Measurements from ENCODE around the gene ANAPC15. TPM values are rescaled to one million over a fixed set of nuclear protein-coding genes. Genes with fewer than 3 reads are reported as not detected.

Gene ANAPC15
- polyA plus RNA-seq, 3 donors: 92.6 to 112 (median 94.8) TPM

- Histone ChIP-seq H3K4me1 (ENCODE audit: control insufficient read depth in 1 of 2, insufficient read depth in 2 of 2, low read length in 2 of 2) (peaks cover 23% of the 10 kb centered on the region in 2 donors), H3K27me3 (ENCODE audit: control insufficient read depth in 2 of 2, insufficient read depth in 2 of 2, low read length in 2 of 2) (no peaks in the 10 kb centered on the region), H3K9ac (ENCODE audit: insufficient read depth, low read length, poor library complexity, severe bottlenecking) (no peak overlapping the region), H3K36me3 (replicated peaks in 1 of 2; ENCODE audit: control insufficient read depth in 1 of 2, insufficient read depth in 2 of 2, low read length in 2 of 2) (peaks cover 50 to 73% of the 10 kb centered on the region in 2 donors), H3K4me2 (replicated peaks; ENCODE audit: extremely low read depth, low read length, poor library complexity, severe bottlenecking) (peak overlapping the region; percentile 40), H3K4me3 (replicated peaks in 1 of 3; ENCODE audit: low read depth in 2 of 3, low read length in 3 of 3) (peak overlapping the region in 1 of 3 experiments; percentile 10), H3K27ac (ENCODE audit: low read depth in 1 of 2, low read length in 2 of 2) (peak overlapping the region; percentile 42 to 70), H3K9me3 (replicated peaks in 1 of 2; ENCODE audit: control insufficient read depth in 1 of 2, insufficient read depth in 1 of 2, low read length in 2 of 2) (no peaks in the 10 kb centered on the region), H4K20me1 (ENCODE audit: insufficient read depth, low read length) (peaks cover 17% of the 10 kb centered on the region), H2AFZ (ENCODE audit: insufficient read depth, low read depth, low read length, poor library complexity, severe bottlenecking) (no peak overlapping the region), H3K79me2 (ENCODE audit: insufficient read depth, low read length) (peaks cover 11% of the 10 kb centered on the region)
- peak overlapping the region in 1 of 2 donors; percentile 37 for H3K4me3 Mint-ChIP-seq
- peak; percentile 86 to 92 (median 91) for DNase-seq
- peaks cover 59 to 60% of the 10 kb centered on the region in 2 donors for H3K36me3 Mint-ChIP-seq
- H3K27me3 Mint-ChIP-seq (ENCODE audit: low read depth in 3 of 3): peaks cover 0 to 2% (median 0%) of the 10 kb centered on the region in 3 donors
- intact Hi-C loops (cut with micrococcal nuclease): loop anchor here (2.0 to 5.0 kb wide), 4 partner anchors 20 to 114 kb away; no protein-coding TSS in a partner anchor
- no CpG with 5 or more reads among the region's 4 CpGs for WGBS (ENCODE audit: insufficient coverage)
- H3K4me1 Mint-ChIP-seq: peaks cover 31% of the 10 kb centered on the region
- peak overlapping the region; percentile 68 to 96 (median 87) for H3K27ac Mint-ChIP-seq
- TF ChIP-seq, protein P1, sequence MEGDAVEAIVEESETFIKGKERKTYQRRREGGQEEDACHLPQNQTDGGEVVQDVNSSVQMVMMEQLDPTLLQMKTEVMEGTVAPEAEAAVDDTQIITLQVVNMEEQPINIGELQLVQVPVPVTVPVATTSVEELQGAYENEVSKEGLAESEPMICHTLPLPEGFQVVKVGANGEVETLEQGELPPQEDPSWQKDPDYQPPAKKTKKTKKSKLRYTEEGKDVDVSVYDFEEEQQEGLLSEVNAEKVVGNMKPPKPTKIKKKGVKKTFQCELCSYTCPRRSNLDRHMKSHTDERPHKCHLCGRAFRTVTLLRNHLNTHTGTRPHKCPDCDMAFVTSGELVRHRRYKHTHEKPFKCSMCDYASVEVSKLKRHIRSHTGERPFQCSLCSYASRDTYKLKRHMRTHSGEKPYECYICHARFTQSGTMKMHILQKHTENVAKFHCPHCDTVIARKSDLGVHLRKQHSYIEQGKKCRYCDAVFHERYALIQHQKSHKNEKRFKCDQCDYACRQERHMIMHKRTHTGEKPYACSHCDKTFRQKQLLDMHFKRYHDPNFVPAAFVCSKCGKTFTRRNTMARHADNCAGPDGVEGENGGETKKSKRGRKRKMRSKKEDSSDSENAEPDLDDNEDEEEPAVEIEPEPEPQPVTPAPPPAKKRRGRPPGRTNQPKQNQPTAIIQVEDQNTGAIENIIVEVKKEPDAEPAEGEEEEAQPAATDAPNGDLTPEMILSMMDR (IDR thresholded peaks at IDR 0.05): peak; percentile 96
- no peaks in the 10 kb centered on the region for H3K9me3 Mint-ChIP-seq
Measured at GRCh38 chr11:72091292-72091691, 21.2 kb downstream of the ANAPC15 start.

- Mint-ChIP-seq H3K4me3 (no peak overlapping the region), H3K9me3 (no peaks in the 10 kb centered on the region), H3K4me1 (peaks cover 24% of the 10 kb centered on the region), H3K27ac (peak overlapping the region in 4 of 7 donors; percentile 18 to 67 (median 28)), H3K36me3 (peaks cover 48 to 49% of the 10 kb centered on the region in 2 donors), H3K27me3 (ENCODE audit: low read depth in 3 of 3) (peaks cover 0 to 2% (median 0%) of the 10 kb centered on the region in 3 donors)
- H3K27me3 ChIP-seq (ENCODE audit: control insufficient read depth in 2 of 2, insufficient read depth in 2 of 2, low read length in 2 of 2): no peaks in the 10 kb centered on the region
- H3K9me3 ChIP-seq (replicated peaks in 1 of 2; ENCODE audit: control insufficient read depth in 1 of 2, insufficient read depth in 1 of 2, low read length in 2 of 2): no peaks in the 10 kb centered on the region
- peaks cover 27 to 58% of the 10 kb centered on the region in 2 donors for H3K36me3 ChIP-seq (replicated peaks in 1 of 2; ENCODE audit: control insufficient read depth in 1 of 2, insufficient read depth in 2 of 2, low read length in 2 of 2)
- no peak overlapping the region for H2AFZ ChIP-seq (ENCODE audit: insufficient read depth, low read depth, low read length, poor library complexity, severe bottlenecking)
- WGBS (ENCODE audit: insufficient coverage): 100% methylated on average over 2 of the region's 4 CpGs
- no peak overlapping the region for H3K4me3 ChIP-seq (replicated peaks in 1 of 3; ENCODE audit: low read depth in 2 of 3, low read length in 3 of 3)
- no peak for DNase-seq
- H3K4me1 ChIP-seq (ENCODE audit: control insufficient read depth in 1 of 2, insufficient read depth in 2 of 2, low read length in 2 of 2): peaks cover 23% of the 10 kb centered on the region in 2 donors
- H3K9ac ChIP-seq (ENCODE audit: insufficient read depth, low read length, poor library complexity, severe bottlenecking): no peak overlapping the region
- H3K27ac ChIP-seq (ENCODE audit: low read depth in 1 of 2, low read length in 2 of 2): peak overlapping the region in 1 of 2 donors; percentile 6
- peaks cover 17% of the 10 kb centered on the region for H4K20me1 ChIP-seq (ENCODE audit: insufficient read depth, low read length)
- intact Hi-C loops (cut with micrococcal nuclease): loop anchor here in 1 of 2 donors (5.0 kb wide), 1 partner anchor 61 kb away; no protein-coding TSS in a partner anchor
- no peak overlapping the region for H3K4me2 ChIP-seq (replicated peaks; ENCODE audit: extremely low read depth, low read length, poor library complexity, severe bottlenecking)
- TF ChIP-seq, protein P1 (IDR thresholded peaks at IDR 0.05): no peak
- H3K79me2 ChIP-seq (ENCODE audit: insufficient read depth, low read length): peaks cover 11% of the 10 kb centered on the region
Measured at GRCh38 chr11:72088076-72088808, 24.3 kb downstream of the ANAPC15 start.
